Mesendoderm (in vitro differentiated cells): ENCODE measurements around the gene C19orf73.
"Not testable (repeated sequence)": the region's sequence is repeated elsewhere in the genome, so short reads cannot be mapped to it uniquely, and the experiment has no call there.

ENCODE experiments used
- DNase-seq: peaks from one replicate; pipeline ENCODE4 v3.0.0; 2013
- H2AK5ac ChIP-seq: 2 replicates; pipeline ENCODE4 v1.6.1; 2013; ENCODE audit warnings: low read length, inconsistent platforms
- H2BK120ac ChIP-seq: 2 replicates; pipeline ENCODE4 v1.6.1; 2013; ENCODE audit warnings: low read depth, mild to moderate bottlenecking, low read length, moderate library complexity, mixed read lengths
- H2BK15ac ChIP-seq: replicated peaks from 2 replicates; pipeline ENCODE4 v1.6.1; 2013; ENCODE audit warnings: low read depth, mild to moderate bottlenecking, moderate library complexity
- H2BK5ac ChIP-seq: 2 replicates; pipeline ENCODE4 v1.6.1; 2013; ENCODE audit warnings: low read length, inconsistent platforms
- H3K18ac ChIP-seq: 2 replicates; pipeline ENCODE4 v1.6.1; 2013; ENCODE audit warnings: mild to moderate bottlenecking, low read length, mixed read lengths
- H3K23ac ChIP-seq: one replicate; pipeline ENCODE4 v1.6.1; 2013; ENCODE audit warnings: low read length
- H3K27ac ChIP-seq: 2 replicates; pipeline ENCODE4 v1.5.1; 2013; ENCODE audit warnings: low read depth, mild to moderate bottlenecking, inconsistent platforms, low read length, moderate library complexity
- H3K27me3 ChIP-seq: 2 replicates; pipeline ENCODE4 v1.6.1; 2013; ENCODE audit warnings: low read length, control low read depth, mild to moderate bottlenecking, inconsistent platforms; ENCODE audit not compliant: insufficient read depth, poor library complexity
- H3K36me3 ChIP-seq: 2 replicates; pipeline ENCODE4 v1.6.1; 2013; ENCODE audit warnings: low read length, inconsistent platforms; ENCODE audit not compliant: control insufficient read depth, insufficient read depth
- H3K4ac ChIP-seq: one replicate; pipeline ENCODE4 v1.6.1; 2013; ENCODE audit warnings: low read depth, mild to moderate bottlenecking, low read length, moderate library complexity
- H3K4me1 ChIP-seq: 2 replicates; pipeline ENCODE4 v1.6.1; 2013; ENCODE audit warnings: low read depth, low read length, inconsistent platforms; ENCODE audit not compliant: control insufficient read depth
- H3K4me2 ChIP-seq: 2 replicates; pipeline ENCODE4 v1.6.1; 2013; ENCODE audit warnings: low read length
- H3K4me3 ChIP-seq: 2 replicates; pipeline ENCODE4 v1.5.1; 2013; ENCODE audit warnings: mild to moderate bottlenecking, low read length
- H3K56ac ChIP-seq: one replicate; pipeline ENCODE4 v1.6.1; 2013; ENCODE audit warnings: low read length
- H3K79me1 ChIP-seq: 2 replicates; pipeline ENCODE4 v1.6.1; 2013; ENCODE audit warnings: low read length, inconsistent platforms
- H3K79me2 ChIP-seq: 2 replicates; pipeline ENCODE4 v1.6.1; 2013; ENCODE audit warnings: mild to moderate bottlenecking, low read length; ENCODE audit not compliant: control insufficient read depth, insufficient read depth
- H3K9ac ChIP-seq: 2 replicates; pipeline ENCODE4 v1.6.1; 2013; ENCODE audit warnings: low read length, inconsistent platforms
- H4K5ac ChIP-seq: one replicate; pipeline ENCODE4 v1.6.1; 2013; ENCODE audit warnings: low read length
- H4K8ac ChIP-seq: one replicate; pipeline ENCODE4 v1.6.1; 2013; ENCODE audit warnings: low read depth, mild to moderate bottlenecking, control low read depth, low read length, moderate library complexity
- WGBS: extraction: QIAGEN DNeasy Blood & Tissue Kit; methylation state at CpG from one replicate; pipeline ENCODE4 v1.1.7; 2013; ENCODE audit warnings: low lambda C conversion rate, missing lambda C conversion rate; ENCODE audit not compliant: insufficient coverage; ENCODE audit errors: extremely low coverage; 5-methylcytosine and 5-hydroxymethylcytosine counted together

Gene C19orf73

DNA sequence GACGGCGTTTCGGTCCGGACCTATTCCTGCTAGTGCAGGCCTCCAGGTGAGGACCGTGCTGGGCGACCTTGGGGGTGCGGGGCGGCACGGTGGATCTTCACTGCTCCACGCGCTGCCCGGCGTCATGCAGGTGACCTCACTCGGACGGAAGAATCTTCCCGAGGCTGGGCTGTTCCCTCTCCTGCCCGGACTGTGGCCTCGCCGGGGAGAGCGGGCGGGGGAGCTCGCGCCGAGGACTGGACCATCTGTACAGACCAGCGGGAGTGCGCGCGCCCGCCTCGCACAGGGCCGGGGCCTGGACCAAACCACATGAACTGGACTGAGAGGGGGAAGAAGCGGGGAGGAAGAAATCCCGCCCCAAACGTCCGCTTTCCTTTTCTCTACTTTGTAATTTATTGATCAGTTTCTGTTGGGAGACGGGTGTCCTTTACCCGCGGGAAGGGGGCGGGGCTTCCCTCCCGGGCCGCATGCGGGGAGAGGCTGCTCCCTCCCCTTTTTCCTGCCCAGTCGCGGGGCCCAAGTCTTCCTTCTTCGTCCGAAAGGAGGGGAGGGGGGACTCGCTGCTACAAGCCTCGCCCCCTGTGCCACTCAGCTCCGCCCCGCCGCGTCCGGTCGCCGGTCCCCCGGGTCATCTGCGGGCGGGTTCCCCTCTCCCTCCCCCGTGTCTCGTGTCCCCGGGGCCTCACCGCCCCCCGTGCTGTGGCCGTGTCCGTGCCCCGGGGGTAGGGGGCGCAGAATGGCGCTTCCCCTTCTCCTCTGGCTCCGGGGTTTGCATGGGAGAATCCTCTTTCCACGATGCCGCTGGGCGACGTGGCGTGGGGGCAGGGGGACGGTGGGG, 31.4 kb upstream of the C19orf73 start:
- peak overlapping the region; percentile 88 for H3K4me2 ChIP-seq
- DNase-seq, result peak; percentile 92
- H3K36me3 ChIP-seq, result no peaks in the 10 kb centered on the region
- H4K5ac ChIP-seq, result no peak overlapping the region
- H2BK5ac ChIP-seq, result peak overlapping the region; percentile 27
- peak overlapping the region; percentile 29 for H3K23ac ChIP-seq
- H3K4me3 ChIP-seq, result peak overlapping the region; percentile 77
- peak overlapping the region; percentile 82 for H3K9ac ChIP-seq
- H2BK120ac ChIP-seq, result no peak overlapping the region
- no peak overlapping the region for H2BK15ac ChIP-seq
- H3K79me2 ChIP-seq, result no peaks in the 10 kb centered on the region
- no peak overlapping the region for H3K4ac ChIP-seq
- peaks cover 5% of the 10 kb centered on the region for H3K4me1 ChIP-seq
- H3K18ac ChIP-seq, result peak overlapping the region; percentile 54
- no peak overlapping the region for H4K8ac ChIP-seq
- H3K56ac ChIP-seq, result peak overlapping the region; percentile 90
- no CpG with 5 or more reads among the region's 75 CpGs for WGBS
- H3K27me3 ChIP-seq, result no peaks in the 10 kb centered on the region
- H3K79me1 ChIP-seq, result no peaks in the 10 kb centered on the region
- H3K27ac ChIP-seq, result no peak overlapping the region
- H2AK5ac ChIP-seq, result no peak overlapping the region

DNA sequence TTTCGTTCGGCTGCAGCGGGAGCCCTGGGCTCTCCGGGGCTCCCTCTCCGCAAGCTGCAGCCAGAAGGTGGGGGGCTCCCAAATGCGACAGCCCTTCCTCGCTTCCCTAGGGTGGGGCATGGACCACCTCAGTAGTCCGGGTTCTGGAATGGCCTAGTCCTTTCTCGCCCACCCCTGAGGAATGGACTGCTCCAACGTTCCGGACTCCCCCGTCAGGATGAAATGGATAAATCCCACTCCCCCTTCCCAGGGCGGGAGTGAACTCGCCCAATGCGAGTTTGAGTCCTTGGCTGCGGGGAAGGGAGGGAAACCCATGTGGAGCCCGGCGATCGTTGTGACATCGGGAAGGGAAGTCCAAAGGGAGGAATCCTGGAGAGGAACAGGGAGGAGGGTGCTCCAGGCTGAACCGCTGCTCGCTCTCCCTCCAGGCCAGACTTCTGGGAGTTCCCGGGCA, 30.7 kb upstream of the C19orf73 start:
- peak overlapping the region; percentile 29 for H3K23ac ChIP-seq
- H3K4me2 ChIP-seq, result peak overlapping the region; percentile 88
- H3K9ac ChIP-seq, result peak overlapping the region; percentile 82
- no peaks in the 10 kb centered on the region for H3K36me3 ChIP-seq
- no peak overlapping the region for H2BK5ac ChIP-seq
- peaks cover 5% of the 10 kb centered on the region for H3K4me1 ChIP-seq
- H3K18ac ChIP-seq, result no peak overlapping the region
- peak overlapping the region; percentile 90 for H3K56ac ChIP-seq
- H3K79me2 ChIP-seq, result no peaks in the 10 kb centered on the region
- no peak overlapping the region for H3K4ac ChIP-seq
- DNase-seq, result peak; percentile 96
- peak overlapping the region; percentile 77 for H3K4me3 ChIP-seq
- no CpG with 5 or more reads among the region's 23 CpGs for WGBS
- H2BK15ac ChIP-seq, result no peak overlapping the region
- H4K8ac ChIP-seq, result no peak overlapping the region
- H2AK5ac ChIP-seq, result no peak overlapping the region
- no peak overlapping the region for H4K5ac ChIP-seq
- H2BK120ac ChIP-seq, result no peak overlapping the region
- no peaks in the 10 kb centered on the region for H3K27me3 ChIP-seq
- H3K27ac ChIP-seq, result peak overlapping the region; percentile 51
- H3K79me1 ChIP-seq, result no peaks in the 10 kb centered on the region

DNA sequence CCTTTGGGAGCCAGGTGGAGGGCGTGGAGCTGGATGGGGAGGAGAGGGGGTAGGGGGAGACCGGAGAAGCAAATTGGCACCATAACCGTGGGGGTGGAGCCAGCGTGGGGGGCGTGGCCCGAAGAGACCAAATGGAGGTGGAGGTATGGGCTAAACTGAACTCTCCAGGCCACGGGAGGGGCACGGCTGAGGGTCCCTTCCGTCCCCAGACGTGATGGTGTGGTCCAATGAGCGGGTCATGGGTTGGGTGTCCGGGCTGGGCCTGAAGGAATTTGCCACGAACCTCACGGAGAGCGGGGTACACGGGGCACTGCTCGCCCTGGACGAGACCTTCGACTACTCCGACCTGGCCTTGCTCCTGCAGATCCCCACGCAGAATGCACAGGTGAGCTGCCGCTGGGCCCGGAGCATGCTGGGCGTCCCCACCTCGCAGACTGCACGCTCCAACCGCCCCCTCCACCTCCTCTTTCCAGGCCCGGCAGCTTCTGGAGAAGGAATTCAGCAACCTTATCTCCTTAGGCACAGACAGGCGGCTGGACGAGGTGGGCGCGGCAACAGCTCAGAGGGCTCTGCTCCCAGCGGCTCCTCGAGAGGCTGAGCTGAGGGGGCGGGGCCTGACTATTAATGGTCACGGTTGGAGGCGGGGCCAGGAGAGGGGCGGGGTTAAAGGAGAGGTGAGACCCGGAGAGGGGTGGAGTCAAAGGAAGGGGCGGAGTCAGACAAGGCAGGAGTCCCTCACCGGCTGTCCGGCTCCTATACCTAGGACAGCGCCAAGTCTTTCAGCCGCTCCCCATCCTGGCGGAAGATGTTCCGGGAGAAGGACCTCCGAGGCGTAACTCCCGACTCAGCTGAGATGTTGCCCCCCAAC, 30.1 kb upstream of the C19orf73 start:
- no peak overlapping the region for H4K8ac ChIP-seq
- no peak overlapping the region for H4K5ac ChIP-seq
- H3K27ac ChIP-seq, result peak overlapping the region; percentile 51
- H3K18ac ChIP-seq, result no peak overlapping the region
- H2BK5ac ChIP-seq, result no peak overlapping the region
- no peak overlapping the region for H2AK5ac ChIP-seq
- peak overlapping the region; percentile 90 for H3K56ac ChIP-seq
- peak overlapping the region; percentile 77 for H3K4me3 ChIP-seq
- H3K9ac ChIP-seq, result peak overlapping the region; percentile 82
- DNase-seq, result peak; percentile 99
- peak overlapping the region; percentile 88 for H3K4me2 ChIP-seq
- no peaks in the 10 kb centered on the region for H3K27me3 ChIP-seq
- no peaks in the 10 kb centered on the region for H3K79me1 ChIP-seq
- no peaks in the 10 kb centered on the region for H3K36me3 ChIP-seq
- H3K79me2 ChIP-seq, result no peaks in the 10 kb centered on the region
- H2BK15ac ChIP-seq, result no peak overlapping the region
- no peak overlapping the region for H3K23ac ChIP-seq
- no peak overlapping the region for H2BK120ac ChIP-seq
- WGBS, result no CpG with 5 or more reads among the region's 49 CpGs
- no peak overlapping the region for H3K4ac ChIP-seq
- peaks cover 5% of the 10 kb centered on the region for H3K4me1 ChIP-seq

DNA sequence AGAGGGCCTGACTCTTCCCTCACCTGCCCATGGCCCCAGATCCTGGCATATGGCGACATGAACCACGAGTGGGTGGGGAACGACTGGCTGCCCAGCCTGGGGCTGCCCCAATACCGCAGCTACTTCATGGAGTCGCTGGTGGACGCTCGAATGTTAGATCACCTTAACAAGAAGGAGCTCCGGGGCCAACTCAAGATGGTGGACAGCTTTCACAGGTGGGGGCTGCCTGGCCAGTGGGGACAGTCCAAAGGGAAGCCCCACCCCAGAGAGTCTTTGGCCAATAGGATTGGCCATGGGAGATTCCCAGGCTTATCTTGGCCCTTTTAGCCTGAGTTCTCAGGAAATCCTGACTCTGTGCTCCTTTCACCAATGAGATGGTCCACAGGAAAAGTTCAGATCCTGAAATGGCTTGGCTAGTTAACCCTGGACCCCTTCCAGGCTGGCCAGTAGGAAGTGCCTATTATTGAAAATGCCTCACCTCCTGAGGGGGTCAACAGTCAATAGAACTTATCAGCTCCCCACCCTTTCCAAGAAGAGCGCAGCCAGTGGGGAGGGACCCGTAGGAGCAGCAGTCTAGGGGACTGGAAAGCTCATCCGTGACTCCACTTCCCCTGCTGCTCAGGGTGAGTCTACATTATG, 29.2 kb upstream of the C19orf73 start:
- no peak for DNase-seq
- Histone ChIP-seq H2BK15ac (no peak overlapping the region), H3K4me2 (peak overlapping the region; percentile 87), H4K5ac (no peak overlapping the region), H3K79me1 (no peaks in the 10 kb centered on the region), H3K56ac (peak overlapping the region; percentile 82), H4K8ac (no peak overlapping the region), H3K18ac (no peak overlapping the region), H3K23ac (no peak overlapping the region), H3K4me1 (peaks cover 5% of the 10 kb centered on the region), H3K4me3 (no peak overlapping the region), H2AK5ac (peak overlapping the region; percentile 43), H3K79me2 (no peaks in the 10 kb centered on the region), H3K36me3 (no peaks in the 10 kb centered on the region), H3K27ac (no peak overlapping the region), H3K9ac (peak overlapping the region; percentile 69), H3K27me3 (no peaks in the 10 kb centered on the region), H3K4ac (no peak overlapping the region), H2BK120ac (no peak overlapping the region), H2BK5ac (no peak overlapping the region)
- no CpG with 5 or more reads among the region's 11 CpGs for WGBS

GRCh38 chr19:49146408-49146770, 27.4 kb upstream of the C19orf73 start:
- Histone ChIP-seq H3K4me2 (peak overlapping the region; percentile 33), H3K56ac (peak overlapping the region; percentile 75), H3K9ac (peak overlapping the region; percentile 57), H2BK5ac (peak overlapping the region; percentile 23)
- not testable (repeated sequence) for H3K4me3 ChIP-seq, H3K18ac ChIP-seq, H2BK15ac ChIP-seq, H3K23ac ChIP-seq, H3K79me2 ChIP-seq, H4K5ac ChIP-seq, H3K36me3 ChIP-seq, H3K27ac ChIP-seq, H3K27me3 ChIP-seq, H2BK120ac ChIP-seq, H2AK5ac ChIP-seq, H3K4me1 ChIP-seq, H4K8ac ChIP-seq, DNase-seq, H3K79me1 ChIP-seq, H3K4ac ChIP-seq
- no CpG with 5 or more reads among the region's 7 CpGs for WGBS
